Esophagus squamous epithelium (tissue), 4 donors: ENCODE data around the gene CACNA1B.
"Not testable (repeated sequence)": the region's sequence is repeated elsewhere in the genome, so short reads cannot be mapped to it uniquely, and the experiment has no call there.

Experiments used
- POLR2A ChIP-seq, 4 donors: fragments of 450-650 bp; IDR thresholded peaks; one replicate each; pipeline ENCODE4 v1.6.1; 2017; ENCODE audit warnings: antibody characterized with exemption in 4 of 4, mild to moderate bottlenecking in 4 of 4, moderate library complexity in 3 of 4
- TF ChIP-seq, protein P1 (sequence below), 6 experiments: fragments of 450-650 bp in 4 of 6; fragments of 200-600 bp in 2 of 6; sonication (generic) in 2 of 6; IDR thresholded peaks; one replicate each; pipeline ENCODE4 v1.5.1; 2016 to 2019; ENCODE audit warnings: antibody characterized with exemption in 6 of 6, mild to moderate bottlenecking in 4 of 6, moderate library complexity in 4 of 6

DNA sequence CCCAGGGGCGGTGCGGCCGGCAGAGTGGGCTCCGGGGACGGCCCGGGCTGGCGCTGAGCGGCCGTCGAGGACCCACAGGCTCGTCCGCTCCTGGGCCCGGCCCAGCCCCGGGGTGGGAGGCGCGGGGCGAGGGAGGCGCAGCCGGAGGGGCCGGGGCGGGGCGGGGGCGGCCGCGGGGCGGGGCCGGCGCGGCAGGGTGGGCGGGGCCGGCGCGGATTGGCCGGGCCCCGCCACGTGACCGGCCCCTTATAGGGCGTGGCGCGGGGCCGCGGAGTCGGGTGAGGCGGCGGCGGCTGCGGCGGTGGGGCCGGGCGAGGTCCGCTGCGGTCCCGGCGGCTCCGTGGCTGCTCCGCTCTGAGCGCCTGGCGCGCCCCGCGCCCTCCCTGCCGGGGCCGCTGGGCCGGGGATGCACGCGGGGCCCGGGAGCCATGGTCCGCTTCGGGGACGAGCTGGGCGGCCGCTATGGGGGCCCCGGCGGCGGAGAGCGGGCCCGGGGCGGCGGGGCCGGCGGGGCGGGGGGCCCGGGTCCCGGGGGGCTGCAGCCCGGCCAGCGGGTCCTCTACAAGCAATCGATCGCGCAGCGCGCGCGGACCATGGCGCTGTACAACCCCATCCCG lies at the start of gene CACNA1B:
- TF ChIP-seq, protein P1, sequence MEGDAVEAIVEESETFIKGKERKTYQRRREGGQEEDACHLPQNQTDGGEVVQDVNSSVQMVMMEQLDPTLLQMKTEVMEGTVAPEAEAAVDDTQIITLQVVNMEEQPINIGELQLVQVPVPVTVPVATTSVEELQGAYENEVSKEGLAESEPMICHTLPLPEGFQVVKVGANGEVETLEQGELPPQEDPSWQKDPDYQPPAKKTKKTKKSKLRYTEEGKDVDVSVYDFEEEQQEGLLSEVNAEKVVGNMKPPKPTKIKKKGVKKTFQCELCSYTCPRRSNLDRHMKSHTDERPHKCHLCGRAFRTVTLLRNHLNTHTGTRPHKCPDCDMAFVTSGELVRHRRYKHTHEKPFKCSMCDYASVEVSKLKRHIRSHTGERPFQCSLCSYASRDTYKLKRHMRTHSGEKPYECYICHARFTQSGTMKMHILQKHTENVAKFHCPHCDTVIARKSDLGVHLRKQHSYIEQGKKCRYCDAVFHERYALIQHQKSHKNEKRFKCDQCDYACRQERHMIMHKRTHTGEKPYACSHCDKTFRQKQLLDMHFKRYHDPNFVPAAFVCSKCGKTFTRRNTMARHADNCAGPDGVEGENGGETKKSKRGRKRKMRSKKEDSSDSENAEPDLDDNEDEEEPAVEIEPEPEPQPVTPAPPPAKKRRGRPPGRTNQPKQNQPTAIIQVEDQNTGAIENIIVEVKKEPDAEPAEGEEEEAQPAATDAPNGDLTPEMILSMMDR (IDR thresholded peaks at IDR 0.05): not testable (repeated sequence)
- not testable (repeated sequence) for TF ChIP-seq POLR2A (IDR thresholded peaks at IDR 0.05)
